K562 (cell line): Measurements from ENCODE around the gene GALNT5. TPM values are rescaled to one million over a fixed set of nuclear protein-coding genes. Genes with fewer than 3 reads are reported as not detected.

Experiments used
- ARHGAP35 ChIP-seq: fragments of 450-650 bp; IDR thresholded peaks from 2 replicates; pipeline ENCODE4 v1.6.1; 2018; ENCODE audit not compliant: partially characterized antibody
- BRF1 ChIP-seq: IDR thresholded peaks from 3 replicates; pipeline ENCODE4 v1.6.1; 2011; ENCODE audit warnings: borderline replicate concordance, mild to moderate bottlenecking; ENCODE audit not compliant: insufficient read length; ENCODE audit errors: extremely low read depth
- CEBPB ChIP-seq: fragments of 450-650 bp; IDR thresholded peaks from 2 replicates; pipeline ENCODE4 v1.6.1; 2016; ENCODE audit warnings: missing genetic modification characterization, missing compliant biosample characterization
- FOXP4 ChIP-seq: sonication (generic); formaldehyde crosslinking; IDR thresholded peaks from 2 replicates; pipeline ENCODE4 v1.8.0; 2022; ENCODE audit warnings: mild to moderate bottlenecking, missing genetic modification reagents, borderline replicate concordance
- HEY1 ChIP-seq: fragments of 250-450 bp; sonication (Bioruptor Pico); IDR thresholded peaks from 2 replicates; pipeline ENCODE4 v1.5.0; 2020; ENCODE audit warnings: mild to moderate bottlenecking, moderate library complexity, borderline replicate concordance
- HMG20B ChIP-seq: fragments of 250-450 bp; sonication (Bioruptor Pico); IDR thresholded peaks from 2 replicates; pipeline ENCODE4 v1.5.0; 2021; ENCODE audit warnings: mild to moderate bottlenecking
- KLF6 ChIP-seq: fragments of 250-450 bp; sonication (Bioruptor Pico); IDR thresholded peaks from 2 replicates; pipeline ENCODE4 v1.4.0; 2020; ENCODE audit warnings: mild to moderate bottlenecking, moderate library complexity, borderline replicate concordance
- MLLT1 ChIP-seq, 2 experiments: fragments of 450-650 bp; IDR thresholded peaks; 2 replicates each; pipeline ENCODE4 v1.6.1; 2016
- NCOA6 ChIP-seq: fragments of 450-650 bp; IDR thresholded peaks from 2 replicates; pipeline ENCODE4 v1.6.1; 2017; ENCODE audit warnings: mild to moderate bottlenecking
- PRMT5 ChIP-seq: sonication (generic); formaldehyde crosslinking; IDR thresholded peaks from 2 replicates; pipeline ENCODE4 v1.5.0; 2020; ENCODE audit warnings: missing genetic modification reagents
- RERE ChIP-seq: sonication (generic); formaldehyde crosslinking; IDR thresholded peaks from 2 replicates; pipeline ENCODE4 v1.8.0; 2023; ENCODE audit warnings: missing genetic modification reagents, mild to moderate bottlenecking, borderline replicate concordance
- SMARCB1 ChIP-seq: IDR thresholded peaks from 2 replicates; pipeline ENCODE4 v1.6.1; 2011; ENCODE audit warnings: improper control_type of control experiment, low read depth; ENCODE audit not compliant: insufficient read length
- SPI1 ChIP-seq: IDR thresholded peaks from 2 replicates; pipeline ENCODE4 v1.6.1; 2011; ENCODE audit warnings: low read depth, low read length, control low read depth, borderline replicate concordance
- ZC3H11A ChIP-seq: IDR thresholded peaks from 2 replicates; pipeline ENCODE4 v1.6.1; 2012; ENCODE audit warnings: low read depth, low read length, improper control_type of control experiment
- ZNF212 ChIP-seq: fragments of 450-650 bp; formaldehyde crosslinking; IDR thresholded peaks from 2 replicates; pipeline ENCODE4 v1.4.0; 2020; ENCODE audit warnings: mild to moderate bottlenecking
- ZNF398 ChIP-seq: fragments of 250-450 bp; sonication (Bioruptor Pico); IDR thresholded peaks from 2 replicates; pipeline ENCODE4 v1.8.0; 2021; ENCODE audit warnings: moderate library complexity, mild to moderate bottlenecking, inconsistent platforms
- ZNF644 ChIP-seq: fragments of 200-800 bp; sonication (Bioruptor generic); IDR thresholded peaks from 2 replicates; pipeline ENCODE4 v1.6.1; 2016; ENCODE audit warnings: low read depth, missing genetic modification characterization, missing compliant biosample characterization
- polyA plus RNA-seq, 8 experiments: library from polyadenylated mRNA; depleted of rRNA in 4 of 8; stranded (reverse) in 5 of 8; unstranded in 3 of 8; fragments of >200 nt; fragmentation: Nextera tagmentation in 2 of 8; fragmentation: Illumina TruSeq in 1 of 8; extraction: Ambion mirVana in 2 of 8; extraction: Trizol in 1 of 8; gene quantifications; 2 replicates each; pipeline versions ENCODE4 v1.2.1 to v1.2.3, GENCODE V29; 2011 to 2014; ENCODE audit warnings: inconsistent platforms in 1 of 8, missing spikeins in 1 of 8
- total RNA-seq, 7 experiments: library from RNA; depleted of rRNA in 6 of 7; stranded (reverse); fragments of >200 nt in 6 of 7; fragmentation: Illumina TruSeq in 2 of 7; extraction: Trizol in 2 of 7; gene quantifications; 2 replicates each; pipeline versions ENCODE4 v1.2.1 to v1.2.3, GENCODE V29; 2011 to 2021; ENCODE audit warnings: low replicate concordance in 1 of 7

GALNT5 gene
- total and polyA plus RNA-seq, 9 of the 15 experiments (the other 6 are each of a cell fraction or from before 2014, with no cell fraction given) = 21.6 to 73.0 (median 54.7) TPM

GRCh38 chr2:157269922-157270321 lies 12.4 kb downstream of the GALNT5 start (continued):
- TF ChIP-seq MLLT1 (IDR thresholded peaks at IDR 0.05) = 0 out of 4 replicates have a peak, but pooled peaks of 1 of the 2 experiments have one; percentile 15
- no peak for TF ChIP-seq ARHGAP35
- TF ChIP-seq ZNF398 (CRISPR knock-in tag) = no peak
- no peak for TF ChIP-seq ZNF212 (CRISPR knock-in tag)
- TF ChIP-seq HMG20B = no peak
- TF ChIP-seq CEBPB (tag) = no peak
- TF ChIP-seq FOXP4 (CRISPR knock-in tag) = no peak
- peak; percentile 74 for TF ChIP-seq SMARCB1
- TF ChIP-seq ZC3H11A = no peak
- no peak for TF ChIP-seq HEY1 (CRISPR knock-in tag)
- TF ChIP-seq SPI1 = peak; percentile 54; the same call in 1 of the 2 replicates
- TF ChIP-seq KLF6 (CRISPR knock-in tag) = no peak
- TF ChIP-seq NCOA6 = no peak
- no peak for TF ChIP-seq PRMT5
- no peak for TF ChIP-seq ZNF644
- no peak for TF ChIP-seq RERE
- TF ChIP-seq BRF1 = no peak
